GM21723 (cell line): Measurements from ENCODE around the gene TRMT112.
"Not testable (repeated sequence)": the region's sequence is repeated elsewhere in the genome, so short reads cannot be mapped to it uniquely, and the experiment has no call there.

Experiments
- ATAC-seq: cut with Tn5 transposase; IDR thresholded peaks from one replicate; pipeline ENCODE4 v1.9.1; 2021; ENCODE audit warnings: mild to moderate bottlenecking, moderate library complexity; ENCODE audit not compliant: unreplicated experiment

Gene TRMT112

GRCh38 chr11:64331569-64332371, 14.4 kb upstream of the TRMT112 start:
- peak; percentile 57 for ATAC-seq

GRCh38 chr11:64330888-64331287, 13.5 kb upstream of the TRMT112 start:
- ATAC-seq = no peak

- ATAC-seq = no peak
Observed at GRCh38 chr11:64327993-64328392, 10.6 kb upstream of the TRMT112 start.

- no peak for ATAC-seq
Observed at GRCh38 chr11:64327375-64327774, 10.0 kb upstream of the TRMT112 start.

GRCh38 chr11:64324692-64325469, 7.5 kb upstream of the TRMT112 start:
- no peak for ATAC-seq

- not testable (repeated sequence) for ATAC-seq
Observed at GRCh38 chr11:64323984-64324383, 6.6 kb upstream of the TRMT112 start.

- ATAC-seq = no peak
Observed at GRCh38 chr11:64323373-64323772, 6.0 kb upstream of the TRMT112 start.

GRCh38 chr11:64322925-64323260, 5.5 kb upstream of the TRMT112 start:
- no peak for ATAC-seq

GRCh38 chr11:64321533-64321932, 4.2 kb upstream of the TRMT112 start:
- ATAC-seq = no peak

GRCh38 chr11:64321026-64321425, 3.7 kb upstream of the TRMT112 start:
- ATAC-seq = no peak

GRCh38 chr11:64320556-64320955, 3.2 kb upstream of the TRMT112 start:
- ATAC-seq = no peak

- ATAC-seq = no peak
Observed at GRCh38 chr11:64318766-64319761, 1.7 kb upstream of the TRMT112 start.

GRCh38 chr11:64317961-64318765, 804 bp upstream of the TRMT112 start, which contains the start of gene PRDX5:
PRDX5 (plus strand) TSS chr11:64318121; CDS start chr11:64318216, 95 bp downstream.
- peak; percentile 65 for ATAC-seq

- peak; percentile 3 for ATAC-seq
Observed at GRCh38 chr11:64316672-64317324, 561 bp downstream of the TRMT112 start.

- ATAC-seq = not testable (repeated sequence)
Observed at GRCh38 chr11:64315667-64316526, 1.5 kb downstream of the TRMT112 start.

- ATAC-seq = no peak
Observed at GRCh38 chr11:64314805-64315561, 2.4 kb downstream of the TRMT112 start.

- ATAC-seq = no peak
Observed at GRCh38 chr11:64314146-64314804, 3.1 kb downstream of the TRMT112 start.
